Measurements from ENCODE around the gene CARD14.
"Not testable (repeated sequence)": the region's sequence is repeated elsewhere in the genome, so short reads cannot be mapped to it uniquely, and the experiment has no call there.

CARD14 gene

DNA sequence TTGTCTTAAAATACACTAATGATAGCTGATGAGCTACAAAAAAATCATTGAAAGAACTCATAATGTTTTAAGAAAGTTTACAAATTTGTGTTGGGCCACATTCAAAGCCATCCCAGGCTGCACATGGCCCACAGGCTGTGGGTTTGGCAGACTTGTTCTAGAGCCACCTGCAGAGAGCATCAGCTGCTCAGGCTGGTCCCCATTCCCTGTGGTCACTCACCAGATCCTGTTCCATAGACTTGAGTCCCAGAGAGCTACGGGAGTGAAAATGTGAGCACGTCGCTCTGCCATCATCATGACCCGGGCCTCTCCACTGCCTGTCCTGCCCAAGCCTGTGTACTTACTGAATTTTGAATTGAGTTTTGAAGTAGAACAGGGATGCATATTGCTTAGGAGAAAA is 57.3 kb downstream of the CARD14 start:
- DNase-seq (ENCODE audit: low spot score) = no peak

DNA sequence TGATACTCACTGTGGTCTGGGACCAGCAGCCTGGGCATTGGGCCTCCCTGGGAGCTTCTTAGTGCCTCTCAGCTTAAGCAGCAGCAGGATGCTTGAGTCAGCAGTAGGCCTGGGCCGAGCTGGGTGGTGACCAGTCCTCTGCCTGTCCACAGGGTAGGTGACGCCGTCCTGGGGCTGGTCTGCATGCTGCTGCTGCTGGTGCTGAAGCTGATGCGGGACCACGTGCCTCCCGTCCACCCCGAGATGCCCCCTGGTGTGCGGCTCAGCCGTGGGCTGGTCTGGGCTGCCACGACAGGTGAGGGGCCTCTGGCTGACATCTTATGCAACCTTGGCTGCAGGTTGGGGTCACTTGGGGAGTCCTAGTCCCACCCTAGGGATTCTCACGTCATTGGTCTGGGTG is 57.8 kb downstream of the CARD14 start:
- DNase-seq (ENCODE audit: low spot score) = no peak

GRCh38 chr17:80228477-80228876 is 58.6 kb downstream of the CARD14 start:
- no peak for DNase-seq (ENCODE audit: low spot score)

DNA sequence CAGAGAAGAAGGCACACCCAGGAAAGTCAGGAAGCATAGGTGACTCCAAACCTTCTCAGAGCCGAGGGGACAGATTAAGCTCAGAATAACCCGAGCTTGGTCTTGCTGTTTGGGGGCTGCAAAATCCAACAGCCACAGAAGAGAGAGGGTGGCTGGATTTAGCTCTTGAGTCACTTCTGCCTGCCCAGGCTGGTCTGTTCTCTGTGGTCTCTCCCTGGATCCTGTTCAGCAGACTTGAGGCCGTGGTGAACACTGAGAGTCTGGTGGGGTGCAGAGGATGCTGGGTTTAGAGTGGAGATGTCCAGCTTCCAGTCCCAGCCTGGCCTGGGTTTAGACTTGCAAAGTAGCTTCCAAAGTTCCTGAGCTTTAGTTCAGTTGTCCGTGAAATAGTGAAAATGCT is 59.2 kb downstream of the CARD14 start:
- DNase-seq (ENCODE audit: low spot score) = no peak

DNA sequence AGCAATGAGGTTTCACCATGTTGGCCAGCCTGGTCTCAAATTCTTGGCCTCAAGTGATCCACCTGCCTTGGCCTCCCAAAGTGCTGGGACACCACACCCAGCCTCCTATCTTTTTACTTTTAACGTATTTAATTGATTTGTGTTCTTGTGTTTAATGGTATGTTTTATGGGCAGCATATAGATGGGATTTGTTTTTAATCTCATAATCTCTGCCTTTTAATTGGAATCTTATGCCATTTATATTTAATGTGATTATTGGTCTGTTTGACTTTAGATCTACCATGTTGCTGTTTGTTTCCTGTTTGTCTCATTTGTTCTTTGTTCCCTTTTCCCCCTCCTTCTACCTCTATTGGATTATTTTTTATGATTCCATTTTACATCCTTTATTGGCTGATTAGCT is 62.6 kb downstream of the CARD14 start:
- DNase-seq (ENCODE audit: low spot score) = no peak

GRCh38 chr17:80233202-80233601 is 63.4 kb downstream of the CARD14 start:
- no peak for DNase-seq (ENCODE audit: low spot score)

- no peak for DNase-seq (ENCODE audit: low spot score)
These were observed 67.1 kb downstream of the CARD14 start for GRCh38 chr17:80236911-80237310.

DNA sequence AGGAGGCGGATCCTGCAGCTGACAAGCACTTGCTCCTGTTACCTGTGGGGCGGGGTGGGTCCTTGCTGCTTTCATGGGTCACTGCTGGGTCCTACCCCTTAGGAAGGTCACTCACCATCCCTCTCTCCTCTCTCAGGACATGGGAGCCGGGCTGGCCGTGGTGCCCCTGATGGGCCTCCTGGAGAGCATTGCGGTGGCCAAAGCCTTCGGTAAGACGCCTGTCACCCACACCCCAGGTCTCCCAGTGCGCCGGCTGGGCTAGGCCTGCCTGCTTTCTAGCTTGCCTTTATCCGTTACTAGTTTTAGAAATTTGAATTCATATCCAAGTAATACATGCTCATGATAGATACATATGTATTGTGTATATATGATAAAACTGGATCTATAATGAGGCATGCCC is 67.6 kb downstream of the CARD14 start:
- DNase-seq (ENCODE audit: low spot score) = no peak

GRCh38 chr17:80242505-80242904 is 72.7 kb downstream of the CARD14 start:
- no peak for DNase-seq (ENCODE audit: low spot score)

DNA sequence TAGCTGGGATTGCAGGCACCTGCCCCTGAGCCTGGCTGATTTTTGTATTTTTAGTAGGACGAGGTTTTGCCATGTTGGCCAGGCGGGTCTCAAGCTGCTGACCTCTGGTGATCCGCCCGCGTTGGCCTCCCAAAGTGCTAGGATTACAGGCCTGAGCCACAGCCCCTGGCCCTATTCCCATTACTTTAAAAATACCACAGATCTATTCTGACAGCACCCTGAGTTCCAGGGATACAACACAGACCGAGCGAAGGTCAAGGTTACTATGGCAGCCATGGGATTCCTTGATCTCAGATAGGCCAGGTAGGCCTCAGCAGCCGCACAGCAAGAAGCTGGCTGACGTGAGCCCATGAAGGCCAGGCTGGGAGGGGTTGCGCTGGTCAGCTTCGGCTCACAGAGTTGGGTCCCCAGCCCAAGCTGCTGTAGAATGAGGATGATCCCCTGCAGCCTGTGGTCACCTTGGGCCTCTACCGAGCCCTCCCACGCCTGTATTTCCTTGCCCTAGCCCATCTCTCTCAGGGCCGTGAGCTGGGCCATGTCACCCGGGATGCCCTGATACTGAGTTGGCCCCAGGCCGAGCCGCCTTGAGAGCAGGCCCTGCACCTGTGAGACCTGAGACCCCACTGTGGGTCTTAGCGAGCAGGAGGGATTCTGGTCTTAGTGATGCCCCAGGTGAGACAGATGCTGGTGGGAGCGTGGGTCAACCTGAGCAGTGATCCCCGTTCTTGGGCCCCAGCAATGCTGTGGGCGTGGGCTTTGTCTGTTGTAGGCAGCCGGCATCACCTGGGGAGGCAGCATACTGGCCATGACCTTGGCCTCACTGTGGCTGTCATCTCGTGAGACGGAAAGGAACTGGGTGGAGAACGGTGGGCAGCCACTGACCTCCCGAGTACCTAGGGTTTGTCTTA is 74.0 kb downstream of the CARD14 start:
- no peak for DNase-seq (ENCODE audit: low spot score)

- not testable (repeated sequence) for DNase-seq (ENCODE audit: low spot score)
These were observed 74.6 kb downstream of the CARD14 start for GRCh38 chr17:80244448-80244847.

GRCh38 chr17:80244871-80245509 is 75.2 kb downstream of the CARD14 start:
- DNase-seq (ENCODE audit: low spot score) = no peak

- no peak for DNase-seq (ENCODE audit: low spot score)
These were observed 75.9 kb downstream of the CARD14 start for GRCh38 chr17:80245566-80246265.

- DNase-seq (ENCODE audit: low spot score) = no peak
These were observed 76.4 kb downstream of the CARD14 start for GRCh38 chr17:80246266-80246681.

- DNase-seq (ENCODE audit: low spot score) = no peak
These were observed 76.9 kb downstream of the CARD14 start for GRCh38 chr17:80246726-80247125.

- no peak for DNase-seq (ENCODE audit: low spot score)
These were observed 77.7 kb downstream of the CARD14 start for GRCh38 chr17:80247561-80247960.

GRCh38 chr17:80248001-80248893 is 78.4 kb downstream of the CARD14 start:
- DNase-seq (ENCODE audit: low spot score) = no peak

GRCh38 chr17:80248894-80249710 is 79.3 kb downstream of the CARD14 start:
- no peak for DNase-seq (ENCODE audit: low spot score)

DNA sequence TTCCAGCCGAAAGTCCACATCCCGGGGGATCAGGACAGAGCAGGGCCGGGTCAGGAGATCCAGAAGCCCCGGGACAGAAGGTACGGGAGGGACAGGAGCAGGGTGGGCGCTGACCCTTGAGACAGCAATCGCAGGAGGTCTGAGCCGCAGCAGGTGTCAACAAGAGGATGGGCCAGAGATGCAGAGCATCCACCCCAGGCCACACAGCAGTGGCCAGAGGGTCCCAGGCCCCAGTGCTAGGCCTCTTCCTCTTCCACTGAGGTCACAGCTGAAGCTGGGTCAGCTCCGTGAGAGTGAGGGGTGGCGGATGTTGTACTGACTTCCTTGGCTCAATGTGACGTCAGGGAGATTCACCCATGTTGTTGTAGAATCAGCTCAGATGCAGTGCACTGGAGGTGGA is 82.1 kb downstream of the CARD14 start:
- no peak for DNase-seq (ENCODE audit: low spot score)

GRCh38 chr17:80252871-80253270 is 83.0 kb downstream of the CARD14 start:
- DNase-seq (ENCODE audit: low spot score) = peak; percentile 70

Measured in SW480 (cell line).